Chondrocyte (in vitro differentiated cells): ENCODE results near the gene SBNO2. TPM values are rescaled to one million over a fixed set of nuclear protein-coding genes. Genes with fewer than 3 reads are reported as not detected.
A peak's percentile ranks its signal among the peaks of the same experiment; 100 is the strongest.

Experiments
- DNase-seq: peaks from one replicate; pipeline ENCODE4 v3.0.0; 2021; ENCODE audit warnings: mixed read lengths, low spot score
- H3K27ac Mint-ChIP-seq: one replicate; pipeline ENCODE4 v1.8.0; 2021; ENCODE audit warnings: mild to moderate bottlenecking, moderate library complexity, mixed read lengths; ENCODE audit not compliant: unreplicated experiment
- H3K27me3 Mint-ChIP-seq: 2 replicates; pipeline ENCODE4 v1.8.0; 2021; ENCODE audit warnings: low read depth, mixed read lengths
- H3K36me3 Mint-ChIP-seq: 2 replicates; pipeline ENCODE4 v1.8.0; 2021; ENCODE audit warnings: low read depth, mixed read lengths
- H3K4me1 Mint-ChIP-seq: 2 replicates; pipeline ENCODE4 v1.8.0; 2021; ENCODE audit warnings: low read depth, mild to moderate bottlenecking, mixed read lengths
- H3K4me3 Mint-ChIP-seq: one replicate; pipeline ENCODE4 v1.8.0; 2021; ENCODE audit warnings: mild to moderate bottlenecking, moderate library complexity, mixed read lengths; ENCODE audit not compliant: unreplicated experiment
- H3K9me3 Mint-ChIP-seq: 2 replicates; pipeline ENCODE4 v1.8.0; 2021; ENCODE audit warnings: low read depth, mixed read lengths
- CTCF ChIP-seq: fragments of 200-600 bp; sonication (generic); IDR thresholded peaks from 2 replicates; pipeline ENCODE4 v1.5.0; 2021; ENCODE audit warnings: antibody characterized with exemption, mild to moderate bottlenecking, moderate library complexity
- total RNA-seq: library from RNA; stranded (reverse); gene quantifications from 3 replicates; pipeline ENCODE4 v1.2.1, GENCODE V29; 2021

SBNO2 gene
- total RNA-seq, 1 donor from 2014 or later, result 45.6 TPM

- H3K9me3 Mint-ChIP-seq, result no peaks in the 10 kb centered on the region
- TF ChIP-seq CTCF, result no peak
- peaks cover 13% of the 10 kb centered on the region for H3K36me3 Mint-ChIP-seq
- H3K27ac Mint-ChIP-seq, result peak overlapping the region; percentile 57
- no peak for DNase-seq
- no peak overlapping the region for H3K4me3 Mint-ChIP-seq
- no peaks in the 10 kb centered on the region for H3K27me3 Mint-ChIP-seq
- H3K4me1 Mint-ChIP-seq, result peaks cover 33% of the 10 kb centered on the region
Observed at GRCh38 chr19:1125601-1126467, 48.2 kb downstream of the SBNO2 start.

- Mint-ChIP-seq H3K27me3 (no peaks in the 10 kb centered on the region), H3K4me1 (peaks cover 22% of the 10 kb centered on the region), H3K9me3 (no peaks in the 10 kb centered on the region), H3K4me3 (no peak overlapping the region), H3K27ac (no peak overlapping the region), H3K36me3 (peaks cover 14% of the 10 kb centered on the region)
- DNase-seq, result no peak
- peak; percentile 13 for TF ChIP-seq CTCF
Observed at GRCh38 chr19:1123885-1124677, 50.0 kb downstream of the SBNO2 start.

- DNase-seq, result no peak
- Mint-ChIP-seq H3K27me3 (no peaks in the 10 kb centered on the region), H3K9me3 (no peaks in the 10 kb centered on the region), H3K4me3 (no peak overlapping the region), H3K4me1 (peaks cover 22% of the 10 kb centered on the region), H3K36me3 (peaks cover 17% of the 10 kb centered on the region), H3K27ac (no peak overlapping the region)
- TF ChIP-seq CTCF, result no peak
Observed at GRCh38 chr19:1123381-1123780, 50.7 kb downstream of the SBNO2 start.

- H3K36me3 Mint-ChIP-seq, result peaks cover 19% of the 10 kb centered on the region
- no peak overlapping the region for H3K4me3 Mint-ChIP-seq
- H3K4me1 Mint-ChIP-seq, result peaks cover 22% of the 10 kb centered on the region
Observed at GRCh38 chr19:1122972-1123363, 51.1 kb downstream of the SBNO2 start.

More at GRCh38 chr19:1122972-1123363, 51.1 kb downstream of the SBNO2 start:
- no peaks in the 10 kb centered on the region for H3K27me3 Mint-ChIP-seq
- H3K27ac Mint-ChIP-seq, result no peak overlapping the region
- no peaks in the 10 kb centered on the region for H3K9me3 Mint-ChIP-seq
- TF ChIP-seq CTCF, result no peak
- no peak for DNase-seq
